HFF-Myc (cell line): ENCODE measurements around the gene MKRN2OS.

Experiments used
- DNase-seq: peaks from one replicate; pipeline ENCODE4 v3.0.0-alpha.2; 2011; ENCODE audit warnings: low read depth; ENCODE audit errors: extremely low read depth
- H3K4me3 ChIP-seq: replicated peaks from 2 replicates; pipeline ENCODE4 v1.5.1; 2011; ENCODE audit warnings: low read depth, mild to moderate bottlenecking, control low read depth, low read length
- CTCF ChIP-seq: IDR thresholded peaks from 2 replicates; pipeline ENCODE4 v1.5.1; 2012; ENCODE audit warnings: mild to moderate bottlenecking, low read depth, low read length, control low read depth; ENCODE audit errors: missing control alignments

Gene MKRN2OS

GRCh38 chr3:12516873-12517272, 28.4 kb downstream of the MKRN2OS start:
- TF ChIP-seq CTCF, result no peak
- DNase-seq, result no peak
- no peak overlapping the region for H3K4me3 ChIP-seq

GRCh38 chr3:12515631-12516030, 29.7 kb downstream of the MKRN2OS start:
- TF ChIP-seq CTCF, result no peak
- DNase-seq, result no peak
- H3K4me3 ChIP-seq, result no peak overlapping the region

GRCh38 chr3:12513694-12514446, 31.4 kb downstream of the MKRN2OS start:
- no peak for TF ChIP-seq CTCF
- no peak overlapping the region for H3K4me3 ChIP-seq

GRCh38 chr3:12512534-12513118, 32.7 kb downstream of the MKRN2OS start:
- H3K4me3 ChIP-seq, result no peak overlapping the region
- DNase-seq, result no peak
- no peak for TF ChIP-seq CTCF

More at GRCh38 chr3:12513694-12514446, 31.4 kb downstream of the MKRN2OS start:
- DNase-seq, result no peak

- no peak overlapping the region for H3K4me3 ChIP-seq
- no peak for DNase-seq
- TF ChIP-seq CTCF, result no peak
Observed at GRCh38 chr3:12509466-12509865, 35.8 kb downstream of the MKRN2OS start.

- TF ChIP-seq CTCF, result no peak
- no peak overlapping the region for H3K4me3 ChIP-seq
- peak; percentile 93 for DNase-seq
Observed at GRCh38 chr3:12508291-12508700, 37.0 kb downstream of the MKRN2OS start.
